ENCODE measurements around the gene ZKSCAN5. TPM values are rescaled to one million over a fixed set of nuclear protein-coding genes. Genes with fewer than 3 reads are reported as not detected.
"Not testable (repeated sequence)": the region's sequence is repeated elsewhere in the genome, so short reads cannot be mapped to it uniquely, and the experiment has no call there.

The ZKSCAN5 gene
- total RNA-seq, 4 donors from 2014 or later = 9.6 to 11.2 (median 10.5) TPM

DNA sequence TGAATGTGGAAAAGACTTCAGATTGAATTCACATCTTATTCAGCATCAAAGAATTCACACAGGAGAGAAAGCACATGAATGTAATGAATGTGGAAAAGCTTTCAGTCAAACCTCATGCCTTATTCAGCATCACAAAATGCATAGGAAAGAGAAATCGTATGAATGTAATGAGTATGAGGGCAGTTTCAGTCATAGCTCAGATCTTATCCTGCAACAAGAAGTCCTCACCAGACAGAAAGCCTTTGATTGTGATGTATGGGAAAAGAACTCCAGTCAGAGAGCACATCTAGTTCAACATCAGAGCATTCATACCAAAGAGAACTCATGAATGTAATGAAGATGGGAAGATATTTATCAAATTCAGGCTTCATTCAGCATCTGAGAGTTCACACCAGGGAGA, 68.8 kb downstream of the ZKSCAN5 start:
- H3K36me3 ChIP-seq = peaks cover 21 to 66% (median 42%) of the 10 kb centered on the region in 4 donors

DNA sequence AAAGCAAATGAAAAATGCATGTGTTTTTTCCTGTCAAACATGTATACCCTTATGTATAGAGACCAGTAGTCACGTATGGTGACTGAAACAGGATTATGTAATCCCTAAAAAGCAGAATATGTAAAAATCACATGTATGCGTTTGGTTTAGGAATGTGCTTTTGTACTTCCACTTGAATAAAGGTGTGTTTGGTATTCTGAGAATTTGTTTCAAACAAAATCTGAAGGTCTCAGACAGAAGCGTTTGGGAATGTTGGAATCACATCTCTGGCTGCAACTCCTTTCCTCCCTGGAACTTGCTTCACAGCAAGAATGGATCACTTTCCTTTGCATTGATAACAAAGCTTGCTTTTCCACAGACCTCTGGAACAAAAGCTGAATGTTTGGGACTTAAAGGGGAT, 71.8 kb downstream of the ZKSCAN5 start:
- Histone ChIP-seq H3K4me1 (peaks cover 8 to 18% (median 17%) of the 10 kb centered on the region in 4 donors), H3K36me3 (peaks cover 5 to 39% (median 25%) of the 10 kb centered on the region in 4 donors), H3K27ac (replicated peaks in 1 of 4) (no peak overlapping the region), H3K4me3 (no peak overlapping the region), H3K9me3 (no peaks in the 10 kb centered on the region), H3K27me3 (no peaks in the 10 kb centered on the region)
- 81% methylated on average over 3 of the region's 3 CpGs for WGBS
- intact Hi-C loops (cut with DNase I) = no loop called here
- TF ChIP-seq POLR2A (IDR thresholded peaks at IDR 0.05; ENCODE audit: low read depth) (no peak), POLR2AphosphoS5 (IDR thresholded peaks at IDR 0.05) (no peak), EP300 (IDR thresholded peaks at IDR 0.05) (no peak)
- TF ChIP-seq, protein P1, sequence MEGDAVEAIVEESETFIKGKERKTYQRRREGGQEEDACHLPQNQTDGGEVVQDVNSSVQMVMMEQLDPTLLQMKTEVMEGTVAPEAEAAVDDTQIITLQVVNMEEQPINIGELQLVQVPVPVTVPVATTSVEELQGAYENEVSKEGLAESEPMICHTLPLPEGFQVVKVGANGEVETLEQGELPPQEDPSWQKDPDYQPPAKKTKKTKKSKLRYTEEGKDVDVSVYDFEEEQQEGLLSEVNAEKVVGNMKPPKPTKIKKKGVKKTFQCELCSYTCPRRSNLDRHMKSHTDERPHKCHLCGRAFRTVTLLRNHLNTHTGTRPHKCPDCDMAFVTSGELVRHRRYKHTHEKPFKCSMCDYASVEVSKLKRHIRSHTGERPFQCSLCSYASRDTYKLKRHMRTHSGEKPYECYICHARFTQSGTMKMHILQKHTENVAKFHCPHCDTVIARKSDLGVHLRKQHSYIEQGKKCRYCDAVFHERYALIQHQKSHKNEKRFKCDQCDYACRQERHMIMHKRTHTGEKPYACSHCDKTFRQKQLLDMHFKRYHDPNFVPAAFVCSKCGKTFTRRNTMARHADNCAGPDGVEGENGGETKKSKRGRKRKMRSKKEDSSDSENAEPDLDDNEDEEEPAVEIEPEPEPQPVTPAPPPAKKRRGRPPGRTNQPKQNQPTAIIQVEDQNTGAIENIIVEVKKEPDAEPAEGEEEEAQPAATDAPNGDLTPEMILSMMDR (IDR thresholded peaks at IDR 0.05) = no peak
- DNase-seq (ENCODE audit: extremely low spot score) = no peak

More for the DNA sequence above, 68.8 kb downstream of the ZKSCAN5 start:
- intact Hi-C loops (cut with DNase I) = no loop called here
- H3K9me3 ChIP-seq = no peaks in the 10 kb centered on the region
- H3K27me3 ChIP-seq = no peaks in the 10 kb centered on the region
- H3K27ac ChIP-seq (replicated peaks in 1 of 4) = no peak overlapping the region
- TF ChIP-seq EP300 (IDR thresholded peaks at IDR 0.05) (no peak), POLR2AphosphoS5 (IDR thresholded peaks at IDR 0.05) (no peak), POLR2A (IDR thresholded peaks at IDR 0.05; ENCODE audit: low read depth) (no peak)
- TF ChIP-seq, protein P1 (IDR thresholded peaks at IDR 0.05) = no peak
- no peaks in the 10 kb centered on the region for H3K4me1 ChIP-seq
- 73% methylated on average over 1 of the region's 1 CpG for WGBS
- no peak overlapping the region for H3K4me3 ChIP-seq
- DNase-seq (ENCODE audit: extremely low spot score) = no peak

DNA sequence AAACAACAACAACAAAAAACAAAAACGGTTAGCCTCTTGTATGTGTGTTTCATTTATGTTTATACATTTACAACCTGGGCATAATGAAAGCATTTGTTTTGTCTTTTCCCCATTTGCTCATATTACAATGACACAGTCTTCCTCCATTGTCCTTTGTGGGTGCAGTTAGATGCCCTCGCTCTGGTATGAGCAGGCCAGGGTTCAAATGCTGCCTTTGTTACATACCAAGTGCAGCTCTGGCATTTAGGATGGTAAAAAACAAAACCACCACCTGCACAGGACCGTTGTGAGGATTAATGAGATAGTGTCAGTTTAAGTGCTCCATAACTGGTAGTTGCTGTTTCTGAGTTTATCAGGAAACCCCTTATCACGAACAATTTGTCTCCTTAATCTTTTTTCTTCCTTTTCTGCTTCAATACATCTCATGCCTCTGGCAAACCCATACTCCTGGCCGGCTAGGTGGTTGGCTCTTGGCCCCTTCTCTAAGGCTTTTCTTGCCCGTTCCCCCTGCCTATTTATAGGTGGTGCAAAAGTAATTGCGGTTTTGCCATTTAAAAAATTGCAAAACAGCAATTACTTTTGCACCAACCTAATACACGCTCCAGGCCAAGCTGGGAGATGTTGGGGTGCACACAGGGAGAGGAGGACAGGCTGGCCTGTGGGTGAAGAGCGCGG, 75.0 kb downstream of the ZKSCAN5 start:
- TF ChIP-seq POLR2AphosphoS5 (IDR thresholded peaks at IDR 0.05) = no peak
- TF ChIP-seq, protein P1 (IDR thresholded peaks at IDR 0.05) = no peak
- no peak for TF ChIP-seq EP300 (IDR thresholded peaks at IDR 0.05)
- no peak for TF ChIP-seq POLR2A (IDR thresholded peaks at IDR 0.05; ENCODE audit: low read depth)
- H3K36me3 ChIP-seq = peaks cover 0 to 7% (median 0%) of the 10 kb centered on the region in 4 donors
- intact Hi-C loops (cut with DNase I) = no loop called here
- 48% methylated on average over 10 of the region's 10 CpGs for WGBS
- H3K4me1 ChIP-seq = peaks cover 8 to 18% (median 17%) of the 10 kb centered on the region in 4 donors
- H3K4me3 ChIP-seq = peak overlapping the region; percentile 71 to 82 (median 74)
- H3K27me3 ChIP-seq = no peaks in the 10 kb centered on the region
- peak overlapping the region; percentile 44 to 70 (median 66) for H3K27ac ChIP-seq (replicated peaks in 1 of 4)
- no peak for DNase-seq (ENCODE audit: extremely low spot score)
- no peaks in the 10 kb centered on the region for H3K9me3 ChIP-seq

DNA sequence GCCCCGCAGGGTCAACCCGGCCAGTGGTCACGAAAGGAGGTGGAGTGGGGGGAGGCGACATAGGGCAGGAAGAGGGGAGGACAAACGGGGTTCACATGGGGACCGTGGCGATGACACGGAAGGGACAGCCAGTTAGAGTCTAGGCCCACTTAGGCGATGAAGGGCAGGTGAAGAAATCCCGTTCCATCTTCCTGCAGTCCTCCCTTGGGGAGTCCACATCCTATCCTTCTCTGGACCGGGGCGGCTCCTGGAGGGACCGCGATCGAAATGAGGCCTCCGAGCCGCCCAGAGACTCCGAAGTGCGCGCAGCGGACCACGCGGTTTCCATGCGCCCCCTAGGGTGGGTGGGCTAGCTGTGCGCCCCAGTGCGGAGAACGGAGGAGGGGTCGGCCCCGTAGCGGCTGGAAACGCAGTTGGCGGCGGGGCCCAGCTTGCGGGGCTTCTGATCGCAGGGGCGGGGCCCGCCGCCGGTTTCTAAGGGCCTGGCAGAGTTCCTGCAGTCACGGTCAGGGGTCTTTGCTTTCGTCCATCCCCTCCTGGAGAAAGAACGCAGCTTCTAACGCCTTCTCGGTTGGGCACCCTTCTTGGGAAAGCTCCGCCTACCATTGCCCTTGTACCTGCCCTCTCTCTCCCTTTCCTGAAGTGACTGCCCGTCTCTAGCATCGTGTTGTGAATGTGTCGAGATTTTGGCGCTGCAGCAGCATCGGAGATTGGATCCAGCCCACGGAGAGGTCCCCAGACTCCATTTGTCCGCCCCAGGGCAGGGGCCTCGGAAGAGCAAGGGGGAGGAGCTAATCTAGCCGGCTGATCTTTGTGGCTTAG, 75.7 kb downstream of the ZKSCAN5 start:
- intact Hi-C loops (cut with DNase I) = no loop called here

DNA sequence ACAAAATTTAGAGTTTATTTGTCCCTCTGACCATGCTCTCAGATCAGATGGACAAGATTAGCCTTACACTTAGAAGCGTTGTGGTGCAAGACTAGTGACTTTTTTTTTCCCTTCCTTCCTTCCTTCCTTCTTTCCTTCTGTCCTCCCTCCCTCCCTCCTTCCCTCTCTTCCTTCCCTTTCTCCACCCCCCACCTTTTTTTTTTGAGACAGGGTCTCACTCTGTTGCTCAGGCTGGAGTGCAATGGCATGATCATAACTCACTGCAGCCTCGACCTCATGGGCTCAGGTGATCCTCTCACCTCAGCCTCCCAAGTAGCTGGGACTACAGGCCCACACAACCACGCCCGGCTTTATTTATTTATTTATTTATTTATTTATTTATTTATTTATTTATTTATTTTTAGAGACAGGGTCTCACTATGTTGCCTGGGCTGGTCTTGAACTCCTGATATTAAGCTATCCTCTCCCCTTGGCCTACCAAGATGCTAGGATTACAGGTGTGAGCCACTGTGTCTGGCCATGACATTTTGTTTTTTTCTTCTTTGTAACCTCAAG, 76.4 kb downstream of the ZKSCAN5 start:
- Histone ChIP-seq H3K4me3 (peak overlapping the region; percentile 71 to 82 (median 74)), H3K4me1 (peaks cover 8 to 18% (median 17%) of the 10 kb centered on the region in 4 donors), H3K27ac (replicated peaks in 1 of 4) (peak overlapping the region; percentile 44 to 70 (median 66))
- WGBS = 57% methylated on average over 4 of the region's 4 CpGs
- H3K27me3 ChIP-seq; intact Hi-C loops (cut with DNase I); H3K9me3 ChIP-seq; DNase-seq (ENCODE audit: extremely low spot score); H3K36me3 ChIP-seq: not testable (repeated sequence)

More for the DNA sequence above, 75.7 kb downstream of the ZKSCAN5 start:
- TF ChIP-seq, protein P1 (IDR thresholded peaks at IDR 0.05) = peak in 1 of 3 experiments; percentile 35
- TF ChIP-seq POLR2AphosphoS5 (IDR thresholded peaks at IDR 0.05) = no peak
- peaks cover 8 to 18% (median 17%) of the 10 kb centered on the region in 4 donors for H3K4me1 ChIP-seq
- H3K4me3 ChIP-seq = peak overlapping the region; percentile 71 to 82 (median 74)
- H3K27ac ChIP-seq (replicated peaks in 1 of 4) = peak overlapping the region; percentile 44 to 70 (median 66)
- no peaks in the 10 kb centered on the region for H3K27me3 ChIP-seq
- WGBS = 2% methylated on average over 40 of the region's 54 CpGs
- H3K9me3 ChIP-seq = no peaks in the 10 kb centered on the region
- H3K36me3 ChIP-seq = peaks cover 0 to 4% (median 0%) of the 10 kb centered on the region in 4 donors
- DNase-seq (ENCODE audit: extremely low spot score) = no peak

Measured in esophagus muscularis mucosa (tissue), 4 donors.